GM12878 (cell line): ENCODE measurements around the gene CT45A1. TPM values are rescaled to one million over a fixed set of nuclear protein-coding genes. Genes with fewer than 3 reads are reported as not detected.

ENCODE experiments used
- ATAC-seq: fragments of 200-7000 bp; cut with Tn5 transposase; 3 replicates; pipeline ENCODE4 v1.9.1; 2020; ENCODE audit warnings: mild to moderate bottlenecking, moderate library complexity
- BruUV-seq: library from RNA; stranded (reverse); fragments of 400-500 nt; replicated peaks from 2 replicates; lab custom pipeline; 2021; lab: Mats Ljungman, UMichigan
- CTCF ChIA-PET: fragments of 300-600 bp; sonication (Branson Sonifier 250); formaldehyde crosslinking; extraction: SDS; loops from one replicate; lab custom pipeline; 2021; ENCODE audit warnings: inconsistent platforms; lab: Yijun Ruan, JAX
- POLR2A ChIA-PET: fragments of 350-600 bp; formaldehyde crosslinking; extraction: SDS; loops from one replicate; lab custom pipeline; 2021; ENCODE audit warnings: inconsistent platforms; lab: Charles Lee
- RAD21 ChIA-PET: fragments of 300-600 bp; sonication (Branson Sonifier 250); formaldehyde crosslinking; loops from one replicate; lab custom pipeline; 2023; ENCODE audit warnings: antibody characterized with exemption; ENCODE audit not compliant: unreplicated experiment; lab: Charles Lee
- SMC1A ChIA-PET: fragments of 300-600 bp; sonication (Branson Sonifier 250); formaldehyde crosslinking; loops from one replicate; lab custom pipeline; 2023; ENCODE audit not compliant: unreplicated experiment, uncharacterized antibody; lab: Charles Lee
- DNase-seq: peaks from one replicate; pipeline ENCODE4 v3.0.0-alpha.2; 2011; ENCODE audit warnings: low read depth, low spot score
- FAIRE-seq: peaks from 3 replicates; lab custom pipeline; 2011; peaks lifted over from hg19 to GRCh38; lab: Jason Lieb, UNC
- H2AFZ ChIP-seq: 2 replicates; pipeline ENCODE4 v1.6.0; 2011; ENCODE audit warnings: low read depth, low read length, control low read depth; ENCODE audit not compliant: control insufficient read depth
- H3K27ac ChIP-seq: 2 replicates; pipeline ENCODE4 v1.5.1; 2011; ENCODE audit warnings: control low read depth; ENCODE audit not compliant: control insufficient read depth, insufficient read depth
- H3K27me3 ChIP-seq, 2 experiments: replicated peaks in 1 of 2; 2 replicates each; pipeline versions ENCODE4 v1.6.0 to v1.6.1; 2011; ENCODE audit warnings: low read length in 1 of 2; ENCODE audit not compliant: control insufficient read depth in 2 of 2, insufficient read depth in 2 of 2
- H3K36me3 ChIP-seq, 2 experiments: 2 replicates each; pipeline ENCODE4 v1.5.1; 2011; ENCODE audit warnings: low read length in 1 of 2; ENCODE audit not compliant: control insufficient read depth in 2 of 2, insufficient read depth in 2 of 2
- H3K4me1 ChIP-seq: 2 replicates; pipeline ENCODE4 v1.6.1; 2011; ENCODE audit warnings: mild to moderate bottlenecking, low read length, moderate library complexity, mixed read lengths; ENCODE audit not compliant: control insufficient read depth, insufficient read depth
- H3K4me2 ChIP-seq: 2 replicates; pipeline ENCODE4 v1.6.0; 2011; ENCODE audit warnings: control low read depth; ENCODE audit not compliant: control insufficient read depth, insufficient read depth
- H3K4me3 ChIP-seq: fragments of 200-600 bp; sonication (generic); 2 replicates; pipeline ENCODE4 v1.5.1; 2016
- H3K79me2 ChIP-seq: 2 replicates; pipeline ENCODE4 v1.6.0; 2011; ENCODE audit warnings: low read length; ENCODE audit not compliant: control insufficient read depth, insufficient read depth
- H3K9ac ChIP-seq: 2 replicates; pipeline ENCODE4 v1.8.0; 2011; ENCODE audit warnings: low read length, control low read depth, mixed read lengths; ENCODE audit not compliant: control insufficient read depth, insufficient read depth
- H3K9me3 ChIP-seq: replicated peaks from 3 replicates; pipeline ENCODE4 v1.5.1; 2011; ENCODE audit warnings: mild to moderate bottlenecking, low read length; ENCODE audit not compliant: control insufficient read depth, insufficient read depth
- H4K20me1 ChIP-seq: 2 replicates; pipeline ENCODE4 v1.6.0; 2011; ENCODE audit not compliant: control insufficient read depth, insufficient read depth
- BRCA1 ChIP-seq: IDR thresholded peaks from 2 replicates; pipeline ENCODE4 v1.6.1; 2011; ENCODE audit warnings: low read depth, low read length, improper control_type of control experiment
- CREM ChIP-seq: IDR thresholded peaks from 2 replicates; pipeline ENCODE4 v1.6.1; 2014; ENCODE audit warnings: antibody characterized with exemption, low read depth
- EGR1 ChIP-seq, 2 experiments: IDR thresholded peaks; 1 replicate in 1 of 2; 2 replicates in 1 of 2; pipeline ENCODE4 v1.6.1; 2011 to 2012; ENCODE audit warnings: low read depth in 2 of 2, low read length in 2 of 2, borderline replicate concordance in 1 of 2, mild to moderate bottlenecking in 1 of 2, moderate library complexity in 1 of 2
- ETV6 ChIP-seq, 2 experiments: fragments of 450-650 bp in 1 of 2; IDR thresholded peaks in 1 of 2; conservative IDR thresholded peaks in 1 of 2; 2 replicates each; pipeline ENCODE4 v1.6.1; 2014; ENCODE audit warnings: antibody characterized with exemption in 1 of 2, borderline replicate concordance in 1 of 2, low read depth in 1 of 2, mild to moderate bottlenecking in 1 of 2, moderate library complexity in 1 of 2
- FOXK2 ChIP-seq: fragments of 450-650 bp; IDR thresholded peaks from 2 replicates; pipeline ENCODE4 v1.6.1; 2017; ENCODE audit warnings: mild to moderate bottlenecking, moderate library complexity
- HDGF ChIP-seq: fragments of 450-650 bp; IDR thresholded peaks from 2 replicates; pipeline ENCODE4 v1.6.1; 2016; ENCODE audit warnings: antibody characterized with exemption
- IKZF1 ChIP-seq: fragments of 450-650 bp; conservative IDR thresholded peaks from 2 replicates; pipeline ENCODE4 v1.6.1; 2017; ENCODE audit warnings: antibody characterized with exemption, mild to moderate bottlenecking
- KDM1A ChIP-seq: fragments of 200-600 bp; sonication (generic); IDR thresholded peaks from 2 replicates; pipeline ENCODE4 v1.6.1; 2016; ENCODE audit warnings: borderline replicate concordance
- NFXL1 ChIP-seq: fragments of 450-650 bp; IDR thresholded peaks from 2 replicates; pipeline ENCODE4 v1.6.1; 2017; ENCODE audit warnings: antibody characterized with exemption, mild to moderate bottlenecking, borderline replicate concordance
- PAX8 ChIP-seq: fragments of 450-650 bp; IDR thresholded peaks from 2 replicates; pipeline ENCODE4 v1.6.1; 2017; ENCODE audit warnings: mild to moderate bottlenecking, moderate library complexity
- POU2F2 ChIP-seq: IDR thresholded peaks from 3 replicates; pipeline ENCODE4 v1.6.1; 2011; ENCODE audit warnings: low read depth, mild to moderate bottlenecking, low read length, borderline replicate concordance
- SREBF2 ChIP-seq: IDR thresholded peaks from 2 replicates; pipeline ENCODE4 v1.6.1; 2012; ENCODE audit warnings: mild to moderate bottlenecking, low read length
- TAF1 ChIP-seq: IDR thresholded peaks from 2 replicates; pipeline ENCODE4 v1.6.1; 2011; ENCODE audit warnings: mild to moderate bottlenecking, low read depth, low read length, borderline replicate concordance
- TBL1XR1 ChIP-seq: IDR thresholded peaks from 2 replicates; pipeline ENCODE4 v1.6.1; 2012; ENCODE audit warnings: low read depth, low read length, improper control_type of control experiment
- ZBTB40 ChIP-seq: fragments of 450-650 bp; IDR thresholded peaks from 2 replicates; pipeline ENCODE4 v1.6.1; 2016; ENCODE audit warnings: mild to moderate bottlenecking, moderate library complexity, borderline replicate concordance
- ZNF384 ChIP-seq: IDR thresholded peaks from 2 replicates; pipeline ENCODE4 v1.6.1; 2012; ENCODE audit warnings: low read depth, mild to moderate bottlenecking, low read length, improper control_type of control experiment, borderline replicate concordance
- ZNF592 ChIP-seq: fragments of 450-650 bp; IDR thresholded peaks from 2 replicates; pipeline ENCODE4 v1.6.1; 2017; ENCODE audit warnings: mild to moderate bottlenecking, moderate library complexity
- WGBS: methylation state at CpG from one replicate; pipeline ENCODE4 v1.1.6; 2016; ENCODE audit warnings: low lambda C conversion rate; ENCODE audit not compliant: insufficient replicate concordance, insufficient coverage; ENCODE audit errors: missing lambda C conversion rate; 5-methylcytosine and 5-hydroxymethylcytosine counted together
- in situ Hi-C: fragments of 300-500 bp; cut with MboI; formaldehyde crosslinking; loops from 9 replicates; pipeline ENCODE4 v1.14.3; 2018; ENCODE audit warnings: mixed read lengths
- intact Hi-C: fragments of 100-400 bp; cut with micrococcal nuclease; formaldehyde crosslinking; loops from one replicate; pipeline ENCODE4 v1.14.2; 2022; ENCODE audit not compliant: unreplicated experiment
- polyA plus RNA-seq, 11 experiments: library from polyadenylated mRNA; depleted of rRNA in 4 of 11; unstranded in 6 of 11; stranded (reverse) in 5 of 11; fragments of >200 nt; fragmentation: Nextera tagmentation in 4 of 11; fragmentation: Illumina TruSeq in 1 of 11; extraction: Ambion mirVana in 4 of 11; extraction: Trizol in 1 of 11; gene quantifications; 1 replicate in 1 of 11; 2 replicates in 10 of 11; pipeline versions ENCODE4 v1.2.1 to v1.2.3, GENCODE V29; 2011 to 2016; ENCODE audit warnings: inconsistent platforms in 2 of 11, missing spikeins in 2 of 11, low read depth in 1 of 11
- total RNA-seq, 4 experiments: library from RNA; depleted of rRNA in 3 of 4; stranded (reverse); fragments of >200 nt in 3 of 4; fragmentation: Illumina TruSeq in 1 of 4; extraction: Trizol in 1 of 4; gene quantifications; 2 replicates each; pipeline versions ENCODE4 v1.2.1 to v1.2.3, GENCODE V29; 2013 to 2021

The CT45A1 gene
- total and polyA plus RNA-seq, 10 of the 15 experiments (the other 5 are each of a cell fraction or from before 2014, with no cell fraction given) = 0.10 to 0.14 TPM; not detected in 8

- no peak overlapping the region for H3K9ac ChIP-seq
- no peak overlapping the region for H3K4me2 ChIP-seq
- in situ Hi-C loops (no loop called here), intact Hi-C loops (loop anchor here (5.0 kb wide), 1 partner anchor 191 kb away; no protein-coding TSS in a partner anchor)
- no peaks in the 10 kb centered on the region for H4K20me1 ChIP-seq
- H3K27ac ChIP-seq = no peak overlapping the region
- 49% methylated on average over 22 of the region's 23 CpGs for WGBS
- H3K79me2 ChIP-seq = no peaks in the 10 kb centered on the region
- H2AFZ ChIP-seq = no peak overlapping the region
- no peaks in the 10 kb centered on the region for H3K9me3 ChIP-seq
- SMC1A ChIA-PET = no interaction called here
- no peaks in the 10 kb centered on the region for H3K36me3 ChIP-seq
- no peaks in the 10 kb centered on the region for H3K27me3 ChIP-seq
- ATAC-seq = no peak
- FAIRE-seq = no peak
- POLR2A ChIA-PET = no interaction called here
- CTCF ChIA-PET = interaction anchor here (2.0 kb wide), 1 partner anchor 190 kb away, joined by 16 read pairs; no protein-coding TSS in a partner anchor
- RAD21 ChIA-PET = interaction anchor here (1.7 kb wide), 1 partner anchor 421 kb away, joined by 4 read pairs; no protein-coding TSS in a partner anchor
- no peak for DNase-seq
- no peaks in the 10 kb centered on the region for H3K4me1 ChIP-seq
- BruUV-seq = no TSS peak
- no peak overlapping the region for H3K4me3 ChIP-seq
- no peak for TF ChIP-seq ZBTB40
- TF ChIP-seq HDGF = no peak
- TF ChIP-seq PAX8 = no peak
- no peak for TF ChIP-seq SREBF2
- no peak for TF ChIP-seq IKZF1
- no peak for TF ChIP-seq TBL1XR1
- no peak for TF ChIP-seq TAF1
- no peak for TF ChIP-seq KDM1A
- no peak for TF ChIP-seq FOXK2
- TF ChIP-seq NFXL1 = no peak
- no peak for TF ChIP-seq EGR1 (IDR thresholded peaks at IDR 0.05; ENCODE audit: borderline replicate concordance in 1 of 2, low read depth in 2 of 2, low read length in 2 of 2)
- no peak for TF ChIP-seq BRCA1
- TF ChIP-seq ZNF592 = no peak
- no peak for TF ChIP-seq CREM
- TF ChIP-seq ETV6 (conservative IDR thresholded peaks at IDR 0.05 in 1 of 2, IDR thresholded peaks at IDR 0.05 in 1 of 2; ENCODE audit: borderline replicate concordance in 1 of 2, low read depth in 1 of 2) = no peak
- no peak for TF ChIP-seq POU2F2
- TF ChIP-seq ZNF384 = no peak
These were observed 27.8 kb downstream of the CT45A1 start for GRCh38 chrX:135741192-135741715.
